Activated CD4-positive, CD25-positive, alpha-beta regulatory T cell treated with anti-CD3 and anti-CD28 coated beads, Interleukin-2, amount 50 U/mL, for 72 hours (primary cell): ENCODE measurements around the gene PDZRN3.

ENCODE experiments used
- DNase-seq: peaks from one replicate; pipeline ENCODE4 v3.0.0; 2021

PDZRN3 gene

GRCh38 chr3:73624821-73625665, at the start of gene PDZRN3:
PDZRN3 (minus strand) TSS chr3:73624941.
- no peak for DNase-seq

- no peak for DNase-seq
Observed at GRCh38 chr3:73674280-73674679, 49.5 kb upstream of the PDZRN3 start.

GRCh38 chr3:73669260-73669659, 44.5 kb upstream of the PDZRN3 start:
- DNase-seq = no peak

- no peak for DNase-seq
Observed at GRCh38 chr3:73668391-73668790, 43.6 kb upstream of the PDZRN3 start.

- no peak for DNase-seq
Observed at GRCh38 chr3:73667889-73668288, 43.1 kb upstream of the PDZRN3 start.

- no peak for DNase-seq
Observed at GRCh38 chr3:73665286-73665685, 40.5 kb upstream of the PDZRN3 start.

GRCh38 chr3:73664389-73664788, 39.6 kb upstream of the PDZRN3 start:
- DNase-seq = no peak

- no peak for DNase-seq
Observed at GRCh38 chr3:73663495-73663894, 38.8 kb upstream of the PDZRN3 start.

GRCh38 chr3:73661265-73661664, 36.5 kb upstream of the PDZRN3 start:
- no peak for DNase-seq

- no peak for DNase-seq
Observed at GRCh38 chr3:73658227-73658626, 33.5 kb upstream of the PDZRN3 start.

GRCh38 chr3:73657186-73657585, 32.4 kb upstream of the PDZRN3 start:
- no peak for DNase-seq

- DNase-seq = no peak
Observed at GRCh38 chr3:73656241-73656890, 31.6 kb upstream of the PDZRN3 start.

GRCh38 chr3:73655197-73655596, 30.5 kb upstream of the PDZRN3 start:
- DNase-seq = no peak

- no peak for DNase-seq
Observed at GRCh38 chr3:73653877-73654276, 29.1 kb upstream of the PDZRN3 start.

GRCh38 chr3:73653351-73653750, 28.6 kb upstream of the PDZRN3 start:
- no peak for DNase-seq

- DNase-seq = no peak
Observed at GRCh38 chr3:73652896-73653295, 28.2 kb upstream of the PDZRN3 start.

GRCh38 chr3:73637042-73637441, 12.3 kb upstream of the PDZRN3 start:
- no peak for DNase-seq

GRCh38 chr3:73635254-73635653, 10.5 kb upstream of the PDZRN3 start:
- DNase-seq = no peak

GRCh38 chr3:73633916-73634344, 9.2 kb upstream of the PDZRN3 start:
- DNase-seq = no peak

GRCh38 chr3:73633453-73633852, 8.7 kb upstream of the PDZRN3 start:
- DNase-seq = no peak

- DNase-seq = no peak
Observed at GRCh38 chr3:73626106-73626505, 1.4 kb upstream of the PDZRN3 start.

GRCh38 chr3:73624017-73624820, 522 bp downstream of the PDZRN3 start:
- no peak for DNase-seq

GRCh38 chr3:73623346-73623745, 1.4 kb downstream of the PDZRN3 start:
- no peak for DNase-seq
